ENCODE data around the gene WDR93.

WDR93 gene

DNA sequence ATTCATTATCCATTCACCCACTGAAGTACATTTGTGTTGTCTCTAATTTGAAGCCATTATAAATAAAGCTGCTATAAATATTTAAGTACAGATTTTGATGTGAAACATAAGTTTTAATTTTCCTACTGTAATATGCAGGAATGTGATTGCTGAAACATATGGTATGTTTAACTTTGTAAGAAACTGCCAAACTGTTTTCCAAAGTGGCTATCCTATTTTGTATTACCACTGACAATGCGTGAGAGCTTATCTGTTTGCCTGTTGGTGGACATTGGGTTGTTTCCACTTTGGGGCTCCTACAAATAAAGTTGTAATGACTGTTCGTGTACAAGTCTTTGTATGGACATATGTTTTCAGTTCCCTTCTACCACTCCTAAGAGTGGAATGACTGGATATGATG, 2.5 kb downstream of the WDR93 start:
- TF ChIP-seq ZNF274 (IDR thresholded peaks at IDR 0.05; ENCODE audit: low read depth, low read length) (no peak), YY1 (IDR thresholded peaks at IDR 0.05; ENCODE audit: insufficient read depth, insufficient read length) (no peak), SUZ12 (IDR thresholded peaks at IDR 0.05; ENCODE audit: extremely low read depth, insufficient read depth, insufficient read length) (no peak)
- H3K27me3 ChIP-seq (ENCODE audit: insufficient read depth, insufficient read length) = peaks cover 18% of the 10 kb centered on the region
- H3K4me1 ChIP-seq (ENCODE audit: insufficient read depth, insufficient read length) = no peaks in the 10 kb centered on the region
- no peaks in the 10 kb centered on the region for H3K36me3 ChIP-seq (ENCODE audit: insufficient read depth, insufficient read length, low read length)
- no peak overlapping the region for H3K9ac ChIP-seq (ENCODE audit: insufficient read length, low read depth)
- no peak for DNase-seq (ENCODE audit: low read depth, low spot score)
- H3K4me3 ChIP-seq (ENCODE audit: insufficient read length, low read depth) = no peak overlapping the region
- H3K9me3 ChIP-seq (ENCODE audit: insufficient read depth, low read length) = no peaks in the 10 kb centered on the region

- Histone ChIP-seq H3K4me3 (ENCODE audit: insufficient read length, low read depth) (no peak overlapping the region), H3K36me3 (ENCODE audit: insufficient read depth, insufficient read length, low read length) (no peaks in the 10 kb centered on the region), H3K9ac (ENCODE audit: insufficient read length, low read depth) (no peak overlapping the region), H3K4me1 (ENCODE audit: insufficient read depth, insufficient read length) (no peaks in the 10 kb centered on the region), H3K27me3 (ENCODE audit: insufficient read depth, insufficient read length) (peaks cover 18% of the 10 kb centered on the region), H3K9me3 (ENCODE audit: insufficient read depth, low read length) (no peaks in the 10 kb centered on the region)
- no peak for TF ChIP-seq ZNF274 (IDR thresholded peaks at IDR 0.05; ENCODE audit: low read depth, low read length)
- no peak for TF ChIP-seq YY1 (IDR thresholded peaks at IDR 0.05; ENCODE audit: insufficient read depth, insufficient read length)
- TF ChIP-seq SUZ12 (IDR thresholded peaks at IDR 0.05; ENCODE audit: extremely low read depth, insufficient read depth, insufficient read length) = no peak
- no peak for DNase-seq (ENCODE audit: low read depth, low spot score)
These were observed 3.1 kb downstream of the WDR93 start for GRCh38 chr15:89693696-89694095.

DNA sequence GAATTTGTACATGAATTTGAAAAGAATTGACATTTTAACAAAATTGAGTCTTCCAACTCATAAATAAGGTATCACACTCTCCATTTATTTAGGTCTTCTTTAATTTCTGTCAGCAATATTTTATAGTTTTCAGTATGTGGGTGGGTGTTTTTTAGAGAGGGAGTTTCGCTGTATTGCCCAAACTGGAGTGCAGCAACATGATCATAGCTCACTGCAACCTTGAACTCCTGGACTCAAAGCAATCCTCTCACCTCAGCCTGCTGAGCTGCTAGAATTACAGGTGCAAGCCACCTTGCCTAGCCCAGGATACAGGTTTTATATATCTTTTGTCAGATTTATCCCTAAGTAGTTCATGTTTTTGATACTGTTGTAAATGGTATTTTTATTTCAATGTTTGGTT, 4.6 kb downstream of the WDR93 start:
- H3K27me3 ChIP-seq (ENCODE audit: insufficient read depth, insufficient read length) = peaks cover 7% of the 10 kb centered on the region
- H3K36me3 ChIP-seq (ENCODE audit: insufficient read depth, insufficient read length, low read length) = no peaks in the 10 kb centered on the region
- no peaks in the 10 kb centered on the region for H3K4me1 ChIP-seq (ENCODE audit: insufficient read depth, insufficient read length)
- no peak for DNase-seq (ENCODE audit: low read depth, low spot score)
- H3K9ac ChIP-seq (ENCODE audit: insufficient read length, low read depth) = no peak overlapping the region
- no peaks in the 10 kb centered on the region for H3K9me3 ChIP-seq (ENCODE audit: insufficient read depth, low read length)
- no peak overlapping the region for H3K4me3 ChIP-seq (ENCODE audit: insufficient read length, low read depth)
- TF ChIP-seq SUZ12 (IDR thresholded peaks at IDR 0.05; ENCODE audit: extremely low read depth, insufficient read depth, insufficient read length) (no peak), YY1 (IDR thresholded peaks at IDR 0.05; ENCODE audit: insufficient read depth, insufficient read length) (no peak), ZNF274 (IDR thresholded peaks at IDR 0.05; ENCODE audit: low read depth, low read length) (no peak)

DNA sequence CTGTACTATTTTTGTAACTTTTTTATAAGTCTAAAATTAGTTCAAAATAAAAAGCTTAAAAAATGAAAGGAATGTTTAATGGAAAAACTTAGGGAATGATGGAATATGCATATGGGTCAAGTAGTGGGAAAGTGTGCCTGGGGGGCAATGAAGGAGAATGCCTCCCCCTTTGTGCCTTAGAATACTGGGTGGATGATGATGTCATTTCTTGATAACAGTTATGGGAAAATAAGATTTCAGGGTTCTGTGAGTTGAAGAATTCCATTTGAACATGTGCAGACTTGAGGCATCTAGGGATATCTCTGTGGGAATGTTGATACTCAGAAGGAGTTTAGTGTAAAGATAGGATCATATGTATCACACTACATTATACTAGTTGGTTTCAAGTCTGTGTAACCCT, 13.8 kb downstream of the WDR93 start:
- no peaks in the 10 kb centered on the region for H3K4me1 ChIP-seq (ENCODE audit: insufficient read depth, insufficient read length)
- no peak overlapping the region for H3K9ac ChIP-seq (ENCODE audit: insufficient read length, low read depth)
- H3K4me3 ChIP-seq (ENCODE audit: insufficient read length, low read depth) = no peak overlapping the region
- DNase-seq (ENCODE audit: low read depth, low spot score) = no peak
- H3K9me3 ChIP-seq (ENCODE audit: insufficient read depth, low read length) = no peaks in the 10 kb centered on the region
- no peak for TF ChIP-seq ZNF274 (IDR thresholded peaks at IDR 0.05; ENCODE audit: low read depth, low read length)
- TF ChIP-seq YY1 (IDR thresholded peaks at IDR 0.05; ENCODE audit: insufficient read depth, insufficient read length) = no peak
- TF ChIP-seq SUZ12 (IDR thresholded peaks at IDR 0.05; ENCODE audit: extremely low read depth, insufficient read depth, insufficient read length) = no peak
- no peaks in the 10 kb centered on the region for H3K27me3 ChIP-seq (ENCODE audit: insufficient read depth, insufficient read length)
- no peaks in the 10 kb centered on the region for H3K36me3 ChIP-seq (ENCODE audit: insufficient read depth, insufficient read length, low read length)

DNA sequence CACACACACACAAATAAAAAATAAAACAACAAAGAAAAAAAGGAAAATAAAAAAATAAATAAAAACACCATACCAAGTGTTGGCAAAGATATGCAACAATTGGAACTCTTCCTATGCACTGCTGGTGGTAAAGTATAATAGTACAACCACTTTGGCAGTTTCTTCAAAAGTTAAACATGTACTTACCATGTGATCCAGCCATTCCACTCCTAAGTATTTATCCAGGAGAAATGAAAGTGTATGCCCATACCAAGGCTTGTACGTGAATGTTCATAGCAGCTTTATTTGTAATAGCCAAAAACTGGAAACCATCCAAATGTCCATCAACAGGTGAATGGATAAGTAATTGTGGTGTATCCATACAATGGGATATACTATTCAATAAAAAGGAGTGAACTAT, 17.0 kb downstream of the WDR93 start:
- Histone ChIP-seq H3K4me3 (ENCODE audit: insufficient read length, low read depth) (no peak overlapping the region), H3K9ac (ENCODE audit: insufficient read length, low read depth) (no peak overlapping the region), H3K9me3 (ENCODE audit: insufficient read depth, low read length) (no peaks in the 10 kb centered on the region), H3K27me3 (ENCODE audit: insufficient read depth, insufficient read length) (no peaks in the 10 kb centered on the region), H3K36me3 (ENCODE audit: insufficient read depth, insufficient read length, low read length) (no peaks in the 10 kb centered on the region), H3K4me1 (ENCODE audit: insufficient read depth, insufficient read length) (no peaks in the 10 kb centered on the region)
- DNase-seq (ENCODE audit: low read depth, low spot score) = no peak
- TF ChIP-seq SUZ12 (IDR thresholded peaks at IDR 0.05; ENCODE audit: extremely low read depth, insufficient read depth, insufficient read length) (no peak), ZNF274 (IDR thresholded peaks at IDR 0.05; ENCODE audit: low read depth, low read length) (no peak), YY1 (IDR thresholded peaks at IDR 0.05; ENCODE audit: insufficient read depth, insufficient read length) (no peak)

DNA sequence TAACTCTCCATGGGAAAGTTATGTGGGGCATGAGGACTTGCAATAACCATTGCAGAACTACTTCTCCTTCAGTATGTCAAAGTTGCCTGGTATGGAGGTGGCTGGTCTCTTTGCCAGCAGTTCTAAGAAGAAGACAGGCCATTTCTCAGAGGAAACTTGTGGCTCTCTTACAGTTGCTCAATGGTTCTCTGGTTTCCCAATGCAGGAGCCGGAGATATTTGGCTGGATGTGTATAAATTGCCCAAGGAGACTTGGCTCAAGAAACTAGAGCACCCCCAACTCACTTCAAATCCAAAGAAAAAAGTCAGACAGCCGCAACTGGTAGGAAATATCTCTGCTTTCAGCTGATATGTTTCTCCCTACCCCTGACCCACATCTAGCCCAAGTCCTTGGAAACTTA, 24.2 kb downstream of the WDR93 start:
- H3K9ac ChIP-seq (ENCODE audit: insufficient read length, low read depth) = no peak overlapping the region
- no peaks in the 10 kb centered on the region for H3K36me3 ChIP-seq (ENCODE audit: insufficient read depth, insufficient read length, low read length)
- H3K4me1 ChIP-seq (ENCODE audit: insufficient read depth, insufficient read length) = no peaks in the 10 kb centered on the region
- no peak for DNase-seq (ENCODE audit: low read depth, low spot score)
- H3K4me3 ChIP-seq (ENCODE audit: insufficient read length, low read depth) = no peak overlapping the region
- no peak for TF ChIP-seq SUZ12 (IDR thresholded peaks at IDR 0.05; ENCODE audit: extremely low read depth, insufficient read depth, insufficient read length)
- TF ChIP-seq ZNF274 (IDR thresholded peaks at IDR 0.05; ENCODE audit: low read depth, low read length) = no peak
- TF ChIP-seq YY1 (IDR thresholded peaks at IDR 0.05; ENCODE audit: insufficient read depth, insufficient read length) = no peak
- no peaks in the 10 kb centered on the region for H3K27me3 ChIP-seq (ENCODE audit: insufficient read depth, insufficient read length)
- no peaks in the 10 kb centered on the region for H3K9me3 ChIP-seq (ENCODE audit: insufficient read depth, low read length)

DNA sequence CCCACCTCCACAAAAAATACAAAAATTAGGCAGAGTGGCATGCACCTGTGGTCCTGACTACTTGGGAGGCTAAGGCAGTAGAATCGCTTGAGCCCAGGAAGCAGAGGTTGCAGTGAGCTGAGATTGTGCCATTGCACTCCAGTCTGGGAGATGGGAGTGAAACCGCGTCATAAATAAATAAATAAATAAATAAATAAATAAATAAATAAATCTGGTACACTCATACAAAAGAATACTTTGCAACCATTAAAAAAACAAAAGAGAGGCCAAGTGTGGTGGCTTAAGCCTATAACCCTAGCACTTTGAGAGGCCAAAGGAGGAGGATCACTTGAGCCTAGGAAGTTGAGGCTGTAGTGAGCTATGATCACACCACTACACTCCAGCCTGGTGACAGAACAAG, 32.4 kb downstream of the WDR93 start:
- H3K9me3 ChIP-seq (ENCODE audit: insufficient read depth, low read length) = peaks cover 9% of the 10 kb centered on the region; the same call in 1 of the 2 replicates
- no peaks in the 10 kb centered on the region for H3K36me3 ChIP-seq (ENCODE audit: insufficient read depth, insufficient read length, low read length)
- no peaks in the 10 kb centered on the region for H3K27me3 ChIP-seq (ENCODE audit: insufficient read depth, insufficient read length)
- H3K4me1 ChIP-seq (ENCODE audit: insufficient read depth, insufficient read length) = no peaks in the 10 kb centered on the region
- H3K4me3 ChIP-seq (ENCODE audit: insufficient read length, low read depth) = no peak overlapping the region
- H3K9ac ChIP-seq (ENCODE audit: insufficient read length, low read depth) = no peak overlapping the region
- TF ChIP-seq YY1 (IDR thresholded peaks at IDR 0.05; ENCODE audit: insufficient read depth, insufficient read length) (no peak), SUZ12 (IDR thresholded peaks at IDR 0.05; ENCODE audit: extremely low read depth, insufficient read depth, insufficient read length) (no peak), ZNF274 (IDR thresholded peaks at IDR 0.05; ENCODE audit: low read depth, low read length) (no peak)
- DNase-seq (ENCODE audit: low read depth, low spot score) = no peak

All from NT2/D1 (cell line).